GM12878 (cell line): ENCODE results near the gene REM2. TPM values are rescaled to one million over a fixed set of nuclear protein-coding genes. Genes with fewer than 3 reads are reported as not detected.

Experiments
- ZNF592 ChIP-seq: fragments of 450-650 bp; IDR thresholded peaks from 2 replicates; pipeline ENCODE4 v1.6.1; 2017; ENCODE audit warnings: mild to moderate bottlenecking, moderate library complexity
- polyA plus RNA-seq, 11 experiments: library from polyadenylated mRNA; depleted of rRNA in 4 of 11; unstranded in 6 of 11; stranded (reverse) in 5 of 11; fragments of >200 nt; fragmentation: Nextera tagmentation in 4 of 11; fragmentation: Illumina TruSeq in 1 of 11; extraction: Ambion mirVana in 4 of 11; extraction: Trizol in 1 of 11; gene quantifications; 1 replicate in 1 of 11; 2 replicates in 10 of 11; pipeline versions ENCODE4 v1.2.1 to v1.2.3, GENCODE V29; 2011 to 2016; ENCODE audit warnings: inconsistent platforms in 2 of 11, missing spikeins in 2 of 11, low read depth in 1 of 11
- small RNA-seq: library from RNA; depleted of rRNA; stranded (forward); fragments of <200 nt; gene quantifications from one replicate; pipeline ENCODE3, GENCODE V24; 2014
- total RNA-seq, 4 experiments: library from RNA; depleted of rRNA in 3 of 4; stranded (reverse); fragments of >200 nt in 3 of 4; fragmentation: Illumina TruSeq in 1 of 4; extraction: Trizol in 1 of 4; gene quantifications; 2 replicates each; pipeline versions ENCODE4 v1.2.1 to v1.2.3, GENCODE V29; 2013 to 2021

REM2 gene
- total and polyA plus RNA-seq, 10 of the 15 experiments (the other 5 are each of a cell fraction or from before 2014, with no cell fraction given), result 0.27 to 1.5 (median 0.83) TPM

- TF ChIP-seq ZNF592, result no peak
- TF ChIP-seq, all 136 proteins: peak for 0
These were observed 52.1 kb downstream of the REM2 start (continued) for GRCh38 chr14:22935156-22935555.

Small RNA genes within 50 kb of the gene (small RNA-seq; reads per million reads assigned to genes)
- gene RF00019, result not detected

Other genes with a start within 250 kb of the REM2 start
Only the 7 nearest of the 18 such genes appear.
- gene SLC7A7, start 67.8 kb upstream of the REM2 start, total RNA-seq (2014; rRNA removed), result 55.6 and 58.5 TPM in 2 replicates
- 38.5 and 39.7 TPM in 2 replicates for gene SLC7A7, start 67.8 kb upstream of the REM2 start, total RNA-seq (2014; rRNA removed; fragmentation: Illumina TruSeq; extraction: Trizol)
- 44.7 and 50.8 TPM in 2 replicates for gene SLC7A7, start 67.8 kb upstream of the REM2 start, total RNA-seq (2021)
- 58.6 and 79.2 TPM in 2 replicates for gene SLC7A7, start 67.8 kb upstream of the REM2 start, polyA plus RNA-seq (2011; rRNA removed)
- 64.3 and 65.1 TPM in 2 replicates for gene SLC7A7, start 67.8 kb upstream of the REM2 start, polyA plus RNA-seq (2014; fragmentation: Illumina TruSeq; extraction: Trizol)
- 10 to 100 TPM; 48.1 to 72.7 TPM for gene SLC7A7, start 67.8 kb upstream of the REM2 start, polyA plus RNA-seq (2014; fragmentation: Nextera tagmentation; extraction: Ambion mirVana)
- gene SLC7A7, start 67.8 kb upstream of the REM2 start, polyA plus RNA-seq (2014; rRNA removed), result 53.5 and 60.2 TPM in 2 replicates
- gene SLC7A7, start 67.8 kb upstream of the REM2 start, polyA plus RNA-seq (2016; fragmentation: Nextera tagmentation; extraction: Ambion mirVana), result 10 to 100 TPM; 27.8 to 31.1 TPM
- gene MRPL52, start 53.3 kb upstream of the REM2 start, total RNA-seq (2014; rRNA removed), result 102 and 143 TPM in 2 replicates
- 110 and 135 TPM in 2 replicates for gene MRPL52, start 53.3 kb upstream of the REM2 start, total RNA-seq (2014; rRNA removed; fragmentation: Illumina TruSeq; extraction: Trizol)
- gene MRPL52, start 53.3 kb upstream of the REM2 start, total RNA-seq (2021), result 193 and 208 TPM in 2 replicates
- gene MRPL52, start 53.3 kb upstream of the REM2 start, polyA plus RNA-seq (2011; rRNA removed), result 62.7 and 86.1 TPM in 2 replicates
- 43.2 and 67.3 TPM in 2 replicates for gene MRPL52, start 53.3 kb upstream of the REM2 start, polyA plus RNA-seq (2014; fragmentation: Illumina TruSeq; extraction: Trizol)
- gene MRPL52, start 53.3 kb upstream of the REM2 start, polyA plus RNA-seq (2014; fragmentation: Nextera tagmentation; extraction: Ambion mirVana), result 100 to 1,000 TPM in 1 of 2 experiments, 10 to 100 TPM in 1; 51.7 to 142 TPM
- gene MRPL52, start 53.3 kb upstream of the REM2 start, polyA plus RNA-seq (2014; rRNA removed), result 172 and 212 TPM in 2 replicates
- 100 to 1,000 TPM; 530 to 541 TPM for gene MRPL52, start 53.3 kb upstream of the REM2 start, polyA plus RNA-seq (2016; fragmentation: Nextera tagmentation; extraction: Ambion mirVana)
- 0.38 and 0.85 TPM in 2 replicates for gene MMP14, start 46.6 kb upstream of the REM2 start, total RNA-seq (2014; rRNA removed)
- gene MMP14, start 46.6 kb upstream of the REM2 start, total RNA-seq (2014; rRNA removed; fragmentation: Illumina TruSeq; extraction: Trizol), result 0.28 and 0.31 TPM in 2 replicates
- gene MMP14, start 46.6 kb upstream of the REM2 start, total RNA-seq (2021), result 1.1 and 1.8 TPM in 2 replicates
- gene MMP14, start 46.6 kb upstream of the REM2 start, polyA plus RNA-seq (2011; rRNA removed), result 0.65 and 0.91 TPM in 2 replicates
- 0.27 and 0.56 TPM in 2 replicates for gene MMP14, start 46.6 kb upstream of the REM2 start, polyA plus RNA-seq (2014; fragmentation: Illumina TruSeq; extraction: Trizol)
- not detected for gene MMP14, start 46.6 kb upstream of the REM2 start, polyA plus RNA-seq (2014; fragmentation: Nextera tagmentation; extraction: Ambion mirVana)
- 1.8 and 1.9 TPM in 2 replicates for gene MMP14, start 46.6 kb upstream of the REM2 start, polyA plus RNA-seq (2014; rRNA removed)
- under 1 TPM; 0.32 to 0.42 TPM for gene MMP14, start 46.6 kb upstream of the REM2 start, polyA plus RNA-seq (2016; fragmentation: Nextera tagmentation; extraction: Ambion mirVana)
- 16.7 and 17.8 TPM in 2 replicates for gene LRP10, start 11.5 kb upstream of the REM2 start, total RNA-seq (2014; rRNA removed)
- 10.5 and 13.5 TPM in 2 replicates for gene LRP10, start 11.5 kb upstream of the REM2 start, total RNA-seq (2014; rRNA removed; fragmentation: Illumina TruSeq; extraction: Trizol)
- 51.5 and 56.9 TPM in 2 replicates for gene LRP10, start 11.5 kb upstream of the REM2 start, total RNA-seq (2021)
- gene LRP10, start 11.5 kb upstream of the REM2 start, polyA plus RNA-seq (2011; rRNA removed), result 7.9 and 20.4 TPM in 2 replicates
- gene LRP10, start 11.5 kb upstream of the REM2 start, polyA plus RNA-seq (2014; fragmentation: Illumina TruSeq; extraction: Trizol), result 8.3 and 24.5 TPM in 2 replicates
- gene LRP10, start 11.5 kb upstream of the REM2 start, polyA plus RNA-seq (2014; fragmentation: Nextera tagmentation; extraction: Ambion mirVana), result 1 to 10 TPM; 3.0 TPM
- 21.4 and 23.0 TPM in 2 replicates for gene LRP10, start 11.5 kb upstream of the REM2 start, polyA plus RNA-seq (2014; rRNA removed)
- 10 to 100 TPM; 43.8 to 53.7 TPM for gene LRP10, start 11.5 kb upstream of the REM2 start, polyA plus RNA-seq (2016; fragmentation: Nextera tagmentation; extraction: Ambion mirVana)
- 54.0 and 63.9 TPM in 2 replicates for gene RBM23, start 35.9 kb downstream of the REM2 start, total RNA-seq (2014; rRNA removed)
- gene RBM23, start 35.9 kb downstream of the REM2 start, total RNA-seq (2014; rRNA removed; fragmentation: Illumina TruSeq; extraction: Trizol), result 55.1 and 55.6 TPM in 2 replicates
- 61.4 and 66.1 TPM in 2 replicates for gene RBM23, start 35.9 kb downstream of the REM2 start, total RNA-seq (2021)
- 72.6 and 75.2 TPM in 2 replicates for gene RBM23, start 35.9 kb downstream of the REM2 start, polyA plus RNA-seq (2011; rRNA removed)
- 70.4 and 72.4 TPM in 2 replicates for gene RBM23, start 35.9 kb downstream of the REM2 start, polyA plus RNA-seq (2014; fragmentation: Illumina TruSeq; extraction: Trizol)
- gene RBM23, start 35.9 kb downstream of the REM2 start, polyA plus RNA-seq (2014; fragmentation: Nextera tagmentation; extraction: Ambion mirVana), result 10 to 100 TPM; 60.7 to 65.7 TPM
- gene RBM23, start 35.9 kb downstream of the REM2 start, polyA plus RNA-seq (2014; rRNA removed), result 52.9 and 55.0 TPM in 2 replicates
- 10 to 100 TPM; 60.5 to 61.9 TPM for gene RBM23, start 35.9 kb downstream of the REM2 start, polyA plus RNA-seq (2016; fragmentation: Nextera tagmentation; extraction: Ambion mirVana)
- gene PRMT5, start 46.2 kb downstream of the REM2 start, total RNA-seq (2014; rRNA removed), result 96.2 and 106 TPM in 2 replicates
- 103 and 113 TPM in 2 replicates for gene PRMT5, start 46.2 kb downstream of the REM2 start, total RNA-seq (2014; rRNA removed; fragmentation: Illumina TruSeq; extraction: Trizol)
- 105 and 115 TPM in 2 replicates for gene PRMT5, start 46.2 kb downstream of the REM2 start, total RNA-seq (2021)
- 175 and 221 TPM in 2 replicates for gene PRMT5, start 46.2 kb downstream of the REM2 start, polyA plus RNA-seq (2011; rRNA removed)
- 125 and 129 TPM in 2 replicates for gene PRMT5, start 46.2 kb downstream of the REM2 start, polyA plus RNA-seq (2014; fragmentation: Illumina TruSeq; extraction: Trizol)
- gene PRMT5, start 46.2 kb downstream of the REM2 start, polyA plus RNA-seq (2014; fragmentation: Nextera tagmentation; extraction: Ambion mirVana), result 10 to 100 TPM; 54.3 to 71.6 TPM
- gene PRMT5, start 46.2 kb downstream of the REM2 start, polyA plus RNA-seq (2014; rRNA removed), result 106 and 118 TPM in 2 replicates
- gene PRMT5, start 46.2 kb downstream of the REM2 start, polyA plus RNA-seq (2016; fragmentation: Nextera tagmentation; extraction: Ambion mirVana), result 100 to 1,000 TPM; 175 to 195 TPM
- gene HAUS4, start 73.9 kb downstream of the REM2 start, total RNA-seq (2014; rRNA removed), result 71.8 and 84.5 TPM in 2 replicates
- gene HAUS4, start 73.9 kb downstream of the REM2 start, total RNA-seq (2014; rRNA removed; fragmentation: Illumina TruSeq; extraction: Trizol), result 57.1 and 59.5 TPM in 2 replicates
- gene HAUS4, start 73.9 kb downstream of the REM2 start, total RNA-seq (2021), result 58.8 and 60.4 TPM in 2 replicates
- 77.0 and 98.3 TPM in 2 replicates for gene HAUS4, start 73.9 kb downstream of the REM2 start, polyA plus RNA-seq (2011; rRNA removed)
- gene HAUS4, start 73.9 kb downstream of the REM2 start, polyA plus RNA-seq (2014; fragmentation: Illumina TruSeq; extraction: Trizol), result 51.8 and 73.5 TPM in 2 replicates
- gene HAUS4, start 73.9 kb downstream of the REM2 start, polyA plus RNA-seq (2014; fragmentation: Nextera tagmentation; extraction: Ambion mirVana), result 10 to 100 TPM; 14.9 to 33.0 TPM
- gene HAUS4, start 73.9 kb downstream of the REM2 start, polyA plus RNA-seq (2014; rRNA removed), result 64.7 and 73.5 TPM in 2 replicates
- gene HAUS4, start 73.9 kb downstream of the REM2 start, polyA plus RNA-seq (2016; fragmentation: Nextera tagmentation; extraction: Ambion mirVana), result 10 to 100 TPM; 49.4 to 58.2 TPM